GM12865 (cell line): ENCODE data around the gene ACSBG1.

Experiments
- DNase-seq: peaks from one replicate; pipeline ENCODE4 v3.0.0; 2010; ENCODE audit warnings: low read depth
- H3K4me3 ChIP-seq: 2 replicates; pipeline ENCODE4 v1.5.1; 2011; ENCODE audit warnings: mild to moderate bottlenecking, low read depth, low read length, control low read depth
- CTCF ChIP-seq: IDR thresholded peaks from 2 replicates; pipeline ENCODE4 v1.5.1; 2011; ENCODE audit warnings: low read length, control low read depth, low read depth, inconsistent platforms; ENCODE audit not compliant: insufficient read depth; ENCODE audit errors: missing control alignments

ACSBG1 gene

GRCh38 chr15:78212546-78213424, 21.6 kb downstream of the ACSBG1 start:
- TF ChIP-seq CTCF = no peak
- H3K4me3 ChIP-seq = no peak overlapping the region
- no peak for DNase-seq

GRCh38 chr15:78212008-78212407, 22.4 kb downstream of the ACSBG1 start:
- TF ChIP-seq CTCF = no peak

DNA sequence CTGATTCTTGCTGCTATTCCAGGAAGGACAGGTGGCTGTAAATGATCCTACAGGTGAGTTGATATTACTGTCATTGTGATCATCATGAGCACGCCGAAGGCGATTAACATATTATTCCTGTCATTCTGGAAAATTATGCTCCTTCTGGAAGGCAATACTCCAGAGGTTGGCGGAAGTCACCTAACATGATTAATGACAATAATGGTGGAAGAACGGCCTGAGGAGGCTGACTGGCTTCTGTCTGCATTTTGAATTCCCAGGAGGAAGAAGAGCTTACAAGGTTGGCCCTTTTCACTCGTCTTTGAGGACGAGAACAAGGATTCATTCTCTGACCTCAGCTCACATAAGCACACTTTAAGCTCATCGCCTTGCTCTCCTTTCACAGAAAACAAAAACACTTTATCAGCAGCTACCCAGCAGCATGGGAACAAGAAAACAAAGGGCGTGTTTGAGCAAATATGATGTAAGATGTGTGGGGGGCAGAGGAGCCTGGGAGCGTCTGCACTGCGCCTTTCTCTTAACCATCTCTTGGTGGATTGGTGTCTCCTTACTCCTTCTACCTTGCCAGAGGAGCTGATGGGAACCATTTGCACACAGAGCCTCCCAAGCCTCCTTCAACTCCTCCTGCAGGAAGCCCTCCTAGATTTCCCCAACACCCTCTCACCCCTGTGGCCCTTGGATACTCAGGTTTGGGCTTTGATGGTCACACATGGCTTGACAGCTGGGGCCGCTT, 23.0 kb downstream of the ACSBG1 start:
- no peak for TF ChIP-seq CTCF
- DNase-seq = no peak
- no peak overlapping the region for H3K4me3 ChIP-seq

More at GRCh38 chr15:78212008-78212407, 22.4 kb downstream of the ACSBG1 start:
- no peak for DNase-seq
- no peak overlapping the region for H3K4me3 ChIP-seq

DNA sequence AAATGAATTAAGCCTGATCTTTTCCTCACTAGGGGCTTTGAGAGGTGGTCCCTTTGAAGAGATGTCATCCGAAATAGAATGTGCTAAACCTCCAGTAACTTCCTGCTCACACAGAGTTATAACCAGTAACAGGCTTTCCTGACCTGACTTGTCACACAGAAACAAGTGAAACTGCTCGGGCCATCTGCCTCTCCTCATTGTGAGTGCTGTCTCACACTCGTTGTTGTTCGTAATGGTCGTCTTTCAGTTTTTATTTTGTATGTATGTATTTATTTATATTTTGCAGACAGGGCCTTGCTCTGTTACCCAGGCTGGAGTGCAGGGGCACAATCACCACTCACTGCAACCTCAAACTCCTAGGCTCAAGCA, 24.0 kb downstream of the ACSBG1 start:
- DNase-seq = peak; percentile 64
- no peak for TF ChIP-seq CTCF

GRCh38 chr15:78209646-78210348, 24.6 kb downstream of the ACSBG1 start:
- TF ChIP-seq CTCF = no peak
- DNase-seq = no peak
- no peak overlapping the region for H3K4me3 ChIP-seq

More for the DNA sequence above, 24.0 kb downstream of the ACSBG1 start:
- H3K4me3 ChIP-seq = no peak overlapping the region

DNA sequence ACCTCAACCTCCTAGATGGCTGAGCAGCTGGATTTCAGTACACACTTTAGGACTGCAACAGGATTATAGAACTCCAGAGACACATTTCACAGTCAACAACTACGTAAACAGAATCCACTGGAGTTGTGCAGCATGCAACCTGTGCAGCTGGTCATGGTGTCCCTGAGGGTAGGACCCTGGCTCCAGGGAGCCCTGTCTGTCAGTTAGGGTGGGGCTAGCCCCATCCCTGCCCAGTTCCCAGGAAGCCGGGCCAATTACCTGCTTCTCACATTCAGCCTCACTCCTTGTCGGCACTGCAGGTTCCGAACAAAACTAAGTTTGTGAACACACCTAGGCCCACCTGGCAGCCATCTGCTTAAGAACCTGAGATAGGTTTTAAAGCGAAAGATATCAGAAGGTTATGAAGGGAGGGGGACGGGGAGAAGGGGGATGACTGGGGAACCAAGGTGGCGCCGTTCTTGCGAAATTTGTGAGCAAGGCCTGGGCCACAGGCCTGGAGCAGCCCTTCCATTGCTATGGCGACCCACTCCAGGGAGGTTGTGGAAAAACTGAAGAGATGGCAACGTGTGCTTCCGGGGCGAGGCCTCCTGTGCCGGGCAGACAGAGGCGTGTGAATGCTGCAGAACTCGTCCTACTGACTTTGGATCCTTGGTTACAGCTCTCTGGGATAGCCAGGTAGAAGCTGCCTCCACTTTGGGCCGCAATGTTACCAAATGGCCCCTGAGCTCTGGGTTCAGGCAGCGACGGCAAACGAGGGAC, 25.3 kb downstream of the ACSBG1 start:
- H3K4me3 ChIP-seq = no peak overlapping the region
- DNase-seq = no peak
- TF ChIP-seq CTCF = no peak
